ENCODE measurements around the gene LY6G6C. TPM values are rescaled to one million over a fixed set of nuclear protein-coding genes. Genes with fewer than 3 reads are reported as not detected.

Gene LY6G6C
- total RNA-seq, 2 donors from 2014 or later = not detected

DNA sequence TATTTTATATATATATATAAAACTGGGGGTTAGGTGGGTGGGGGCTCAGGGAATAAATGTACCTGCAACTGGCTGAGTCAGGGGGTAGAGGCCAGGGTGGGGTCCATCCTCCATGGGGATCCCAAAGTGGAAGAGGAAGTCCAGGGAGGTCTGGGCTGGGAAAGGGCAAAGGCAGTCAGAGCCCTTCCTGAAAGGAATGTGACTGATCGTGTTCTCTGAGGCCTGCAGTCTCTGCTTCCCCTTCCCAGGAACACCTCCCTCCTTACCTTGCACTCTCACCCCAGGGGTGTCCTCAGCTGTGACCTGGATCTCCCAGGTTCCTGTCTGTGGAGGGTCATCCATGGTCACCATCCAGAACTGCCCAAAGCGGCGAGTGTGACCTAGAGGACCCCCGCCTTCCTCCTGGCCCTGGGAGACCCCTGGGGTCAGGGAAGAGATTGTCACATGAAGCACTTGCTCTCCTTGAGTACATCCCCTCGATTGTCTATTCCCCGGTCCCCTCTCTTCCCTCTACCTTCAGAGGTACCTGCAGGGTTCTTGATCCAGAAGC is 45.6 kb upstream of the LY6G6C start:
- TF ChIP-seq POLR2A (IDR thresholded peaks at IDR 0.05) = no peak
- TF ChIP-seq, protein P1, sequence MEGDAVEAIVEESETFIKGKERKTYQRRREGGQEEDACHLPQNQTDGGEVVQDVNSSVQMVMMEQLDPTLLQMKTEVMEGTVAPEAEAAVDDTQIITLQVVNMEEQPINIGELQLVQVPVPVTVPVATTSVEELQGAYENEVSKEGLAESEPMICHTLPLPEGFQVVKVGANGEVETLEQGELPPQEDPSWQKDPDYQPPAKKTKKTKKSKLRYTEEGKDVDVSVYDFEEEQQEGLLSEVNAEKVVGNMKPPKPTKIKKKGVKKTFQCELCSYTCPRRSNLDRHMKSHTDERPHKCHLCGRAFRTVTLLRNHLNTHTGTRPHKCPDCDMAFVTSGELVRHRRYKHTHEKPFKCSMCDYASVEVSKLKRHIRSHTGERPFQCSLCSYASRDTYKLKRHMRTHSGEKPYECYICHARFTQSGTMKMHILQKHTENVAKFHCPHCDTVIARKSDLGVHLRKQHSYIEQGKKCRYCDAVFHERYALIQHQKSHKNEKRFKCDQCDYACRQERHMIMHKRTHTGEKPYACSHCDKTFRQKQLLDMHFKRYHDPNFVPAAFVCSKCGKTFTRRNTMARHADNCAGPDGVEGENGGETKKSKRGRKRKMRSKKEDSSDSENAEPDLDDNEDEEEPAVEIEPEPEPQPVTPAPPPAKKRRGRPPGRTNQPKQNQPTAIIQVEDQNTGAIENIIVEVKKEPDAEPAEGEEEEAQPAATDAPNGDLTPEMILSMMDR (IDR thresholded peaks at IDR 0.05) = no peak
- no peak for ATAC-seq
- Histone ChIP-seq H3K36me3 (replicated peaks in 1 of 2; ENCODE audit: insufficient read depth in 1 of 2, low read depth in 2 of 2) (no peaks in the 10 kb centered on the region), H3K27me3 (no peaks in the 10 kb centered on the region), H3K27ac (no peak overlapping the region), H3K4me3 (no peak overlapping the region), H3K9me3 (no peaks in the 10 kb centered on the region), H3K4me1 (peaks cover 4% of the 10 kb centered on the region)
- intact Hi-C loops (cut with DNase I) = no loop called here
- 70 to 83% methylated on average over 2 to 6 of the region's 6 CpGs for WGBS, 2 donors
- no peak for DNase-seq

DNA sequence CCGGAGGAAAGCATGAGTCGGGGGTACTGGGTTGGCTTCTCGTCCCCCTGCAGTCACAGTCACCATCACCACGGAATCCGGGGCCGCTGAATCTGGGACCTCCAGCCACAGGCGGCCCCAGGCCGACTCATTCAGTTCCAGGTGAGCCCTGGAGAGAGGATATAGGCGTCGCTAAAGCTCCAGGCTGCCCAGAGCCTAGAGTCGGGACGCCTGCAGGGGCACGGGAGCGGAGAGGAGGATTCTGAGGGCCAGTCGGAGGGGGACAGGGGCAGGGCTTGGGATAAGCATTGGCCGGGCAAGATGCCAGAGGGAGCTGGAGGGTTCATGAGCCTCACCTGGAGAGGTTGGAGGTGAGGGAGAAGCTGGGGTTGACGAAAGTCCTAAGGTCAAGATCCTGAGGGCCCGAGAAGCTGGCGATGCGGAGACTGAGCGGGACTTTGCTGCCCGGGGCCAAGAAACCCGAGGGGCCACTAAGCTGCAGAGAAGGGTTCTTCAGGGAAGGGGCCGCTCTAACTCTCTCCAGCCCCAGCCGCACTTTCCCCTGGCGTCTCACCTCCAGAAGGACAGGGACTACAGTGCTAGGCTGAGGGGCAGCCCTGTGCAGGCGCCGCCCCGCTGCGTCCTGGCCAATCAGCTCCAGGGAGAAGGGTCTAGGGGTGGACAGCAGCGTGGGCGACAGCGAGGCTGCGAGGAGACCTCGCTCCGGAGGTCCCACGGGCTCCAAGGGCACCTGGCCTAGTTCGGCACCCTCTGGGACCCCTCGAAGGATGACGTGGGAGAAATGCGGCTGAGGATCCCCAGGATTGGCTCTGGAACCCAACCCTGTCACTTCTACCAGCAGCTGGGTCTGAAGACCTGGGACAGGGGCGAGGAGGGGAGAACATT is 44.6 kb upstream of the LY6G6C start:
- TF ChIP-seq, protein P1 (IDR thresholded peaks at IDR 0.05) = no peak
- no peak for TF ChIP-seq POLR2A (IDR thresholded peaks at IDR 0.05)
- Histone ChIP-seq H3K36me3 (replicated peaks in 1 of 2; ENCODE audit: insufficient read depth in 1 of 2, low read depth in 2 of 2) (no peaks in the 10 kb centered on the region), H3K4me3 (no peak overlapping the region), H3K9me3 (no peaks in the 10 kb centered on the region), H3K27me3 (no peaks in the 10 kb centered on the region), H3K27ac (no peak overlapping the region), H3K4me1 (peaks cover 4% of the 10 kb centered on the region)
- ATAC-seq (no peak), DNase-seq (no peak)
- intact Hi-C loops (cut with DNase I) = no loop called here
- WGBS, 2 donors = 45 to 54% methylated on average over 19 to 42 of the region's 42 CpGs

DNA sequence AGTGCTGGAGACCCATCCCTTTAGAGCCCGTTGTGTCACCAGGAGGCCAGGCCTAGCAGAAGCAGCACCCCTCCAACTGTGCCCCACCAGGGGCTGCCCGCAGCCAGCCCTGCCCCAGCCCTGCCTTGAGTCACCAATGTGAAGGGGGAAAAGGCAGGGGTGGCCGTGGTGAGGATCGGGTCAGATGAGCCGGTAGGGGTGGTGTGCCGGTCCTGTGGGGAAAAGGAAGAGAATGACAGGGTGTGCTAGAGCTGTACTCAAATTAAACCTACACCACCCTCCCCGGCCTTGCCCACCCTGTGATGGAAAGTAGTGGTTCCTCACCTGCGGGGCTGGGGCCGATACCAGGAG is 44.0 kb upstream of the LY6G6C start:
- Histone ChIP-seq H3K9me3 (no peaks in the 10 kb centered on the region), H3K27ac (no peak overlapping the region), H3K27me3 (no peaks in the 10 kb centered on the region), H3K4me3 (no peak overlapping the region), H3K4me1 (peaks cover 4% of the 10 kb centered on the region), H3K36me3 (replicated peaks in 1 of 2; ENCODE audit: insufficient read depth in 1 of 2, low read depth in 2 of 2) (no peaks in the 10 kb centered on the region)
- ATAC-seq = no peak
- WGBS, 2 donors = 84 to 88% methylated on average over 7 to 9 of the region's 9 CpGs
- TF ChIP-seq, protein P1 (IDR thresholded peaks at IDR 0.05) = no peak
- TF ChIP-seq POLR2A (IDR thresholded peaks at IDR 0.05) = no peak
- intact Hi-C loops (cut with DNase I) = no loop called here
- no peak for DNase-seq

DNA sequence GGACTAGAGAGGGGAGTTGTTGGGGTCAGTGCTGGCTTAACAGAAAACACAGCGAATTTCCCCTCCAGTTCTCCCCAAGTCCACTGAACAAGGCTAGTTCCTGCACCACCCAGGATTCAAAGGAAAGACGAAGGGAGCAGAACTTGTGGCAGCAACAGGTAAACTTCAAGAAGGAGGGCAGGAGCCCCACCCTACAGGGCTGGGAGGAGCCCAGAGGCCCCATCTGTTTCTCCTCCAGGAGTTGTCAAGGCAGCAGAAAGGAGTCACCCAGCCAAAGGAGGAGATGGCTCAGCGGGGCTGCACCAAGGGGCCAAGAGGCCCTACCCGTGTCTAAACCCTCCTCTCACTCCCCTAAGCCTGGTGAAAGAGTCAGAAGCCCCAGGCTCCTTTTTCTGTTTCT is 42.7 kb upstream of the LY6G6C start:
- WGBS, 2 donors = 83 to 90% methylated on average over 4 of the region's 4 CpGs
- H3K9me3 ChIP-seq = no peaks in the 10 kb centered on the region
- no peak for TF ChIP-seq POLR2A (IDR thresholded peaks at IDR 0.05)
- TF ChIP-seq, protein P1 (IDR thresholded peaks at IDR 0.05) = no peak

DNA sequence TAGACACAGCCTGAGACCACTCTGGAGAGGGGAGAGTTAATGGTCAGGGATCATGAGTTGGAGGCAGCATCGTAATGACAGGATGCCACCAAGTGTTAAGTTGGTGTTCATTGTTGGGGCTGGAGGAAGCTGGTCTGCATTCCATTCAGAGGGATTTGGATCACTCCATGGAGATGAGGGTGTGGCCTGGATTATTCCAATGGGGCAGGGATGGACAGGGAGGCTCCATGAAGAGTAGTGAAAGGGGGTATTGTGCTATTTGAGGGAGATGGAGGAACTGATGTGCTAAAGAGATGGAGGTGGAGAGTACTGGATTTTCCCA is 42.0 kb upstream of the LY6G6C start:
- H3K4me1 ChIP-seq = peaks cover 4% of the 10 kb centered on the region
- ATAC-seq = no peak
- no peak for TF ChIP-seq POLR2A (IDR thresholded peaks at IDR 0.05)
- TF ChIP-seq, protein P1 (IDR thresholded peaks at IDR 0.05) = no peak
- H3K36me3 ChIP-seq (replicated peaks in 1 of 2; ENCODE audit: insufficient read depth in 1 of 2, low read depth in 2 of 2) = no peaks in the 10 kb centered on the region
- H3K27me3 ChIP-seq = no peaks in the 10 kb centered on the region
- no peaks in the 10 kb centered on the region for H3K9me3 ChIP-seq
- WGBS, 2 donors = 13 to 14% methylated on average over 1 of the region's 1 CpG
- no peak overlapping the region for H3K27ac ChIP-seq
- H3K4me3 ChIP-seq = no peak overlapping the region
- intact Hi-C loops (cut with DNase I) = no loop called here
- no peak for DNase-seq

More for the DNA sequence above, 42.7 kb upstream of the LY6G6C start:
- DNase-seq = no peak
- H3K27me3 ChIP-seq = no peaks in the 10 kb centered on the region
- no peak overlapping the region for H3K4me3 ChIP-seq
- H3K36me3 ChIP-seq (replicated peaks in 1 of 2; ENCODE audit: insufficient read depth in 1 of 2, low read depth in 2 of 2) = no peaks in the 10 kb centered on the region
- ATAC-seq = no peak
- intact Hi-C loops (cut with DNase I) = no loop called here
- peaks cover 4% of the 10 kb centered on the region for H3K4me1 ChIP-seq
- H3K27ac ChIP-seq = no peak overlapping the region
